Right lobe of liver (tissue), 4 donors: Measurements from ENCODE around the gene DHRSX.

ENCODE experiments used
- CTCF ChIP-seq, 4 donors: fragments of 200-600 bp in 3 of 4; fragments of 450-650 bp in 1 of 4; IDR thresholded peaks; one replicate each; pipeline versions ENCODE4 v1.5.1 to v1.8.0; 2016 to 2022; ENCODE audit warnings: antibody characterized with exemption in 4 of 4, mild to moderate bottlenecking in 2 of 4
- POLR2A ChIP-seq: fragments of 450-650 bp; IDR thresholded peaks from one replicate; pipeline ENCODE4 v1.6.1; 2017; ENCODE audit warnings: antibody characterized with exemption, mild to moderate bottlenecking
- donor health status: DM: no; HTN: no; CAD: no.
- donor health status: DM: no; HTN: no; CAD: no.
- donor health status: DM: no; HTN: yes; CAD: no.

- TF ChIP-seq CTCF (IDR thresholded peaks at IDR 0.05) (no peak), POLR2A (no peak)
Measured at GRCh38 chrX:2536141-2536540, 35.4 kb upstream of the DHRSX start.
